HG03064 (cell line): ENCODE data around the gene IQCH.

ENCODE experiments used
- ATAC-seq: cut with Tn5 transposase; IDR thresholded peaks from one replicate; pipeline ENCODE4 v1.9.1; 2021; ENCODE audit warnings: low read depth; ENCODE audit not compliant: unreplicated experiment

Gene IQCH

DNA sequence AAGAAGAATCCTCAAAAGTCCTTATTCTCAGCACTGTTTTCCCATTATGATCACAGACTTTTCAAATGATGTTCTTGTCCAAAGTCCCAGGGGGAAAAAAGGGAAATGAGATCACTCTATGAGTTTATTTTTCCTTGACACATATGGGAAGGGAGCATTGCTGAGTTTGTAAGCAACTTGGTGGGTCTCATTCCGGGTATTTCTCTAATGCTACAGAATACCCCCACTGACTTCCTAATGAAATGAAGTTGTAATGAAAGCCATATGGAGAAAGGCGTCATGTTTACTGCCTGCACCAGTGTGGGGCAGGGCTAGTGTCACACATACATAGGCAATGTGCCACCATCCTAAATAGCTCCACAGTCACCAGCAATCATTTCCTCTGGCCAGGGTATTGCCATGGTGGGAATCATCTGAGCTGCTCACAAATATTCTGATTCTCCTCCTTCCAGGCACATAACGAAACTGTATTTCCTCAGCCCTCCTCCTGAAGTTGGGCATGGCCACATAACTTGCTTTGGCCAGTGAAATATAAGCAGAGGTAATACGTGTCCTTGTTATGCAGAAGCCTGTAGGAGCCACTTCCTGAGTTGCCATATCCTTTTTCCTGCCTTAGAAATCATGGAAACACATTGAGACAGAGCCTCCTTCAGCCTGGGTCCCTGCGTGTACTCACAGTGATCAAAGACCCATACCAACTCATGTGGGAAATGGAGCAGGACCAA is 225.4 kb downstream of the IQCH start:
- ATAC-seq, result no peak

DNA sequence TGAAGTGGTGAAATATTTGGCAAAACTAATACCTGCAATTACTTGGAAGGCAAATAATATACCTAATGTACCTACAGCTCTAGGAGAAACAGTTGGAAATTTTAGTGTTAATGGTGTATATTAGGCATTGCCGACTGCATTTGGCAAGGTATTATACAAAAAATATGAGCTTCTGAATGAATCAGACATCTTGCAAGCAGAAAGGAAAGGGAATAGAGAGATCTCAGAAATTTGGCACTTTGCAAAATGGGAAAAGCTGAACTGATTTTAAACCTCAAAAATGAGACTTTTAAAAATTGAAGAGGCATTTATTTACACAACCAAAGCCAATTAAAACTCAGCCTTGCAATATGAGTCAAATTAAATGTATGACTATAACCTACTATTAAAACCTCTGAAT is 226.2 kb downstream of the IQCH start:
- ATAC-seq, result no peak

- no peak for ATAC-seq
These were observed 227.1 kb downstream of the IQCH start for GRCh38 chr15:67481680-67482079.

DNA sequence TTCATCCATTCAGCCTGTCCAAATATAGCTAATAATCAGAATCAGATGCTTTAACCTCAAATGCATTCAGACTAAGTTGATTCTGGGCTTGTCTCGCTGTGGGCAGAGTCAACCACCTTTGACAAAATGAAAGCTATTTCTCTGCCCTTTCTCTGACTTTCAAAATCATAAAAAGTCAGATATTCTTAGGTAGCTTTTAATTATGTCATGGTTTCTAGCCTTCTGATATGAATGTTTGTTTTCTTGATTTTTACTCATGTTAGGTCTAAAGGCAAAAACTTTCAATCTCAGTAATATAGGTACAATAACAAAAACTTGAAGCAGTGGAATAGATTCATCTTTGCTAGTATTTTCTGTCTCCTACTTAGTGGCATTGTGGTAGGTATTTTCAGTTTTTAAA is 241.0 kb downstream of the IQCH start:
- ATAC-seq, result no peak

- ATAC-seq, result no peak
These were observed 246.7 kb downstream of the IQCH start for GRCh38 chr15:67501177-67501835.

DNA sequence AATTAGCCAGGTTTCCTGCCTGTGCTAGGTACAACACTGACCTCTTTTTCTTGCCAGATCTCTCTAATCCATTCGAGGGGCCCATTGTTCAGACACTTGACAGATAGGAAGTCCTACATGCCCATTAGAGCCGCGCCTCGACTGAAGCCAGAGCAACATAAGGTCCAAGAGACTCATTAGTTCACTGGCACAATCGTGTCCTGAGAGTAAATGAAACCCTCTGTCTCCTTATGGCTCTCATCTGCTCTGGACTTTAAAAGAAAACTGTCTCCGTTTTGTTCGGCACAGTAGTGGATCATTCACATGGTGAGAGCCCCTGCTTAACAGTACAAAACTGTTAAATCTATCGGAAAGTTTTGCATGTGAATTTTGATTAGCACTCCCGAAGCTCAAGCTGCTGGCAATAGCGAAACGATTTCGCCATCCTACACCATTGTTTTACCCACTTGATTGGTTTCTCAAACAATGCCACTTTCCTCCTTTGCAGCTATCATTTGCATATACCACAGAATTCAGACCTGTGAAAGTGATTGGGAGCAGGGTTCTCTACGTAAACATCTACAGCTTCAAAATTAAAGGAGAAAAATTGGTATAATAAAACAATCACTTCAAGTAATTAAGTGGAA is 247.4 kb downstream of the IQCH start:
- ATAC-seq, result no peak

GRCh38 chr15:67504056-67504455 is 249.5 kb downstream of the IQCH start:
- ATAC-seq, result no peak

DNA sequence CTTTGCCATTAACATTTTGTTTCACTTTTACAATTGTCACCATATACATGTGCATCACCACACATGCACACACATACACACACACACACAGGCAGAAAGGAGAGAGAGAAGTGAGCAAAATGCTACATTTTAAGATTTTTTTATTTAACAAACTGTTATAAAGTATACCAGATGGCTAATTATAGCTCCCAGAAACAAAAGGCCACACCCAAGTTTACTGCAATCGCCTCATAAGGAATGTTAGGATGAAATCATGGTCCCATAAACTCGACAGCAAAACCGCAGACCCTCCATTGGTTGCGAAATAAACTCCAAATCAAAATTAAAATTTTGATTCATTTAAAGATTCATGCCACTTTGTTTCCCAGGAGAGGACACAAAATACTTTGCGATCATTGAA is 250.2 kb downstream of the IQCH start:
- no peak for ATAC-seq

- no peak for ATAC-seq
These were observed 251.3 kb downstream of the IQCH start for GRCh38 chr15:67505675-67506572.

DNA sequence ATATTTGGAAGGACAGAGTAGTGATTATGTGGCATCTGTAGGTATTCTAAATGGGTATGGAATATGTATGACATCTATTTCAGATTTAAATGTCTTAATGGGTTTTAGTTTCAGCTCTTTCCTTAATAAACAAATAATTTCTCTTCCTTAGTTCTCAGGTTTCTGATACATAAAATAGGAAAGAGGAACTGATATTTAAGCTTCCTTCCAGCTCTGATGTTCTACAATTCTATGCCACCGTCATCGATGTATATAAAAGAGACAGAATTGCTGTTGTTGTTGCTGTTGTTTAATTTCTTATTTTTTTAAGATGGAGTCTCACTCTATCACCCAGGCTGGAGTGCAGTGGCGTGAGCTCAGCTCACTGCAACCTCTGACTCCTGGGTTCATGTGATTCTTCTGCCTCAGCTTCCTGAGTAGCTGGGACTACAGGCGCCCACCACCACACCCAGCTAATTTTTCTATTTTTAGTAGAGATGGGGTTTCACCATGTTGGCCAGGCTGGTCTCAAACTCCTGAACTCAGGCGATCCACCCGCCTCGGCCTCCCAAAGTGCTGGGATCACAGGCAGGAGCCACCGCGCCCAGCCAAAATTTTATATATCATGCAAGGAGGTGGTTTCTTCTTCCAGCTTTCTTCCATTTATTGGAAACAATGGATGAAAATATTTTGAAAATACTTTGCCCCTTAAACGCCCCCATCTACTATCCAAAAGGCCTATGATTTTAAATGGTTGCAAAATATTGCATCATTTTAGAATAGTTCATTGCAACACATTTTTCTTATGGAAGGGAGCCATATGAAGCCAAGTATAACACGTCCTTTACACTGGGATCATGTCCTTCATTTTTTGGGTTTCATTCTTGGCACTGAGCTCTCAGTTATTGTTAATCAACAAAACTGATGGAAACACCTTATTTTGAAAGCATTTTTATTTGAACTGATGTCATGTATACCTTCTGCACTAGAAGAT is 252.5 kb downstream of the IQCH start:
- ATAC-seq, result no peak

- no peak for ATAC-seq
These were observed 253.8 kb downstream of the IQCH start for GRCh38 chr15:67508407-67508806.

- ATAC-seq, result no peak
These were observed 255.3 kb downstream of the IQCH start for GRCh38 chr15:67509918-67510317.

DNA sequence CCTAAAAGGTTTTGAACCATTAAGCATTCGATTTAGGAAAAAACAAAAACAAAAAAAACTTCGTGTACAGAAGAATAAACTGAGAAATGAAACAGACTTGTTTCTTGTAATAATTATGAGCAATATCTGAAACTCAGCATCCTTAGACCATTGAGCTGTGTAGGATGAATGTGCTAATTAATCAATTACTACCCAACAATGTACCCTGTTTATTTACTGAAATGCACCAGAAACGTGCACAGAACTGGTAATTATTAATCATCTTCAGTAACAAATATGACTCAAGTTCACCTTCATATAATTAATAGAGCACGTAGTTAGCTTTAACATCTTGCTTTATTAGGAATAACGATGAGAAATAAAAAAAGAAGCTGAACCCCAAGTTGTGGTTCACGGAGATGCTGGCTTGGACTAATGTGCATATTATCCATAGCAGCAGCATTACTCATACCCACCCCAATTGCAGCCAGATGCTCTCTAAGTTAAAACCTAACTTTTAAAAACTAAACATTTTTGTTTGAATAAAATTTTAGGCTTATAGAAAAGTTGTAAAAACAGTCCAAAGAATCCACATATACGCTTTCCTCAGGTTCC is 256.1 kb downstream of the IQCH start:
- ATAC-seq, result no peak

GRCh38 chr15:67511606-67512005 is 257.0 kb downstream of the IQCH start:
- ATAC-seq, result no peak

GRCh38 chr15:67512140-67512539 is 257.6 kb downstream of the IQCH start:
- ATAC-seq, result no peak

DNA sequence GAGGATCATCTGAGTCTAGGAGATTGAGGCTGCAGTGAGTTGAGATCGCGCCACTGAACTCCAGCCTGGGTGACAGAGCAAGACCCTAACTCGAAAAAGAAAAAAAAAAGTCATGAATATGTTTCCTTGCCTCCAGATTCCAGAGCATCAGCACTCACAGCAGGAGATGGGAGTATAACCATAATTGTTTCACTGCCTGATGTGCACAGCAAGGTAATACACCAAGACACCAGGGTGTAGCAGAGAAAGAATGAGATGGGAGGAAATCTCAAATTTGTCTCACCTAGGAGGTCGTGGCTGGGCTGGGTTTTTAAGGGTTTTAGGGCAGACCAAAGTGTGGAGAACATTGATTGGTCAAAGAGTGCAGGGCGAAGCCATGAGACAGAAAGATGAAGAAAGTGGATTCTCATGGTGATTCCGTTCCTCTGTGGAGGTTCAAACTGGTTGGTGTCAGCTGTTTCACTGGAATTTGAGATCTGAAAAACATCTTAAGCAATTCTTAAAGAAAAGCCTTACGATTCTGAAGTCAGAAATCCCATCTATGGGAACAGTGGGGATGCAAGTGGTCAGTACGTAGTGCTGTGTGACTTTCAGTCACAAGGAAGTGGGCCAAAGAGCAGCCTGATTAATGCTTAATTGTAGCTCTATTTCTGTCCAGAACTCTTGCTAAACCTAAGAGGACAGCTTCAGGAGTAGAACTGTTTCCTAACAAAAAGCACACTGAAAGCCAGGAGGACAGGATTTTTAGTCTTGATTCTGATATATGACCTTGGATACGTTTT is 258.5 kb downstream of the IQCH start:
- no peak for ATAC-seq

DNA sequence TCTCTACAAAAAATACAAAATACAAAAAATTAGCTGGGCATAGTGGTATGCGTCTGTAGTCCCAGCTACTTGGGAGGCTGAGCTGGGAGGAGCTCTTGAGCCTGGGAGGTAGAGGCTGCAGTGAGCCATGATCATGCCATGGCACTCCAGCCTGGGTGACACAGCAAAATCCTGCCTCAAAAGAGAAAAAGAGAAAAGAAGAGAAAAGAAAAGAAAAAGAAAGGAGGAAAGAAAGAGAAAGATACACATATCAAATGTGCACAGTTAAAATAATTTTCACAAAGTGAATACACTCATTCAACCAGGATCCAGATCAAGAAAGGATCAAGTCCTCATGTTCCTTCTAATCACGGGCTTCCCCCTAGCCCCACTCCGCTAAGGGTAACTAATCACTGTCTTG is 260.5 kb downstream of the IQCH start:
- ATAC-seq, result no peak

- ATAC-seq, result no peak
These were observed 261.0 kb downstream of the IQCH start for GRCh38 chr15:67515557-67515956.
